CD4-positive, alpha-beta T cell treated with Interleukin-4 for 1 hour (primary cell): ENCODE data around the gene GALNT17.

ENCODE experiments used
- DNase-seq, 2 donors: peaks; one replicate each; pipeline ENCODE4 v3.0.0-alpha.2; 2020 to 2022

GALNT17 gene

DNA sequence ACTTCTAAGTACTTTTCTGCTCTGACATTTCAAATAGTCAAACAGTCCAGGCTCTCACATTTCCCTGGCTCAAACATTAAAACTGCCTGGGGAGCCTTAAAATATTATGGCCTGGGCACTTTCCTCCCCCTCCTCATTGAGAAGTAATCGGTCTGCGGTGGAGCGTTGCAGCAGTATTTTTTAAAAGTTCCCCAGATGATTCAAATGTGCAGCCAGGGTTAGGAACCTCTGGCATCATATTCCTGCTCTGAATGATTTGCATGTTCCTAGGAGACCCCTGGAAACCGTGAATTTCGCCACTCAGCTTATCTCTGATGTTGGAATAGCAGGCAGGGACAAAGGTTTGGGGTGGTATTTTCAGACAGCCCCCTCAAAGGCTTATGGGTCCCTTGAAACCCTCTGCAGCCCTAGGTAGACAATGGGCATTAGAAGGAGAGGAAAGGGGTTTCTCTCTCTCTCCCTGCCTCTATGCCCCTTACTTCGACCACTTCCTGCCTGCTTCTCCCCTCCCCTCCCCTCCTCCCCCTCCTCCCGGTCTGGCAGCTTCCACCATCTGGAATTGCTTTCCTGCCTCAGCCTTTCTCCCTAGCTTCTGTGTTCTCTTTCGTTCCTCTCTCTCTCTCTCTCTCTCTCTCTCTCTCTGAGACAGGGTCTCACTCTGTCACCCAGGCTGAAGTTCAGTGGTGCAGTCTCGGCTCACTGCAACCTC, 622.2 kb downstream of the GALNT17 start:
- no peak for DNase-seq

DNA sequence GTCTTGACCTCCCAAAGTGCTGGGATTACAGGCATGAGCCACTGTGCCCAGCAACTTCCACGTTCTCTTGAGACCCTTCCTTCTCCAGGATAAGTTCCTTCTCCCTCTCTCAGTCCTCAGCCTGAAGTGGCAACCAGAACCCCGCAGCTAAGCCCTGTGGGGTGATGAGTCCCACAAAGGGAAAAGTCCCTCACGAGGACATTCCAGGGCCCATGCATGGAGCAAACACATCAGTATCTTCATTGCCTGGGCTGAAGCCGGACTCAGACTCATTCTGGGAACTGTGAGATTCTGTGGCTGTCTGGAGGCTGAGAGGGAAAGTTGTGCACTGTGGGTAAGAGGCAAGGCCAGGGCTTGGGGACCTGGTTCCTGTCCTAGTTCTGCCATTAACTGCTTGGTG, 622.9 kb downstream of the GALNT17 start:
- DNase-seq = no peak

DNA sequence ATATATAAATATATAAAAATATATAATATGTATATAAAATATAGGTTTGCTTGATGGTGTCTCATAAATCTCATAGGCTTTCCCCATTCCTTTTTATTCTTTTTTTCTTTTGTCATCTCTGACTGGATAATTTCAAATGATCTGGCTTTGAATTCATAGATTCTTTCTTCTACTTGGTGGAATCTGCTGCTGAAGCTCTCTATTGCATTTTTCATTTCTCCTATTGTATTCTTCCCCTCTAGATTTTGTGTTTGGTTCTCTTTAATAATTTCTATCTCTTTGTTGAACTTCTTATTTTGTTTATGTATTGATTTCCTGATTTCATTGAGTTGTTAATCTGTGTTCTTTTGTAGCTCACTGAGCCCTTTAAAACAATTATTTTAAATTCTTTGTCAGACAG, 629.4 kb downstream of the GALNT17 start:
- DNase-seq = no peak
